Karpas-422 (cell line): ENCODE results near the gene KCNAB2. TPM values are rescaled to one million over a fixed set of nuclear protein-coding genes. Genes with fewer than 3 reads are reported as not detected.
A peak's percentile ranks its signal among the peaks of the same experiment; 100 is the strongest.

Experiments
- DNase-seq: peaks from one replicate; pipeline ENCODE4 v3.0.0-alpha.2; 2015
- H2AFZ ChIP-seq: fragments of 200-600 bp; sonication (generic); 2 replicates; pipeline ENCODE4 v1.6.1; 2014; ENCODE audit warnings: antibody characterized with exemption, low read length, mixed read lengths
- H3K27ac ChIP-seq: fragments of 200-600 bp; sonication (generic); 2 replicates; pipeline ENCODE4 v1.5.1; 2014; ENCODE audit warnings: mild to moderate bottlenecking, low read length, moderate library complexity
- H3K27me3 ChIP-seq: fragments of 200-600 bp; sonication (generic); 2 replicates; pipeline ENCODE4 v1.6.1; 2014; ENCODE audit warnings: low read length, mixed read lengths
- H3K36me3 ChIP-seq: fragments of 200-600 bp; sonication (generic); 2 replicates; pipeline ENCODE4 v1.6.1; 2014; ENCODE audit warnings: low read length, mixed read lengths; ENCODE audit not compliant: insufficient read depth
- H3K4me1 ChIP-seq: fragments of 200-600 bp; sonication (generic); 2 replicates; pipeline ENCODE4 v1.6.1; 2014; ENCODE audit warnings: mild to moderate bottlenecking, low read length, mixed read lengths
- H3K4me2 ChIP-seq: fragments of 200-600 bp; sonication (generic); 2 replicates; pipeline ENCODE4 v1.6.1; 2014; ENCODE audit warnings: low read length, low read depth, mild to moderate bottlenecking; ENCODE audit not compliant: poor library complexity, severe bottlenecking
- H3K4me3 ChIP-seq: fragments of 200-600 bp; sonication (generic); 2 replicates; pipeline ENCODE4 v1.5.1; 2014; ENCODE audit warnings: mild to moderate bottlenecking, antibody characterized with exemption, low read length, mixed read lengths
- H3K79me2 ChIP-seq: fragments of 200-600 bp; sonication (generic); 2 replicates; pipeline ENCODE4 v1.6.1; 2014; ENCODE audit warnings: mild to moderate bottlenecking, low read length, mixed read lengths
- H3K9ac ChIP-seq: fragments of 200-600 bp; sonication (generic); 2 replicates; pipeline ENCODE4 v1.6.0; 2014; ENCODE audit warnings: low read length
- H3K9me2 ChIP-seq: fragments of 200-600 bp; sonication (generic), shearing (Covaris generic); replicated peaks from 2 replicates; pipeline ENCODE4 v1.6.0; 2014; ENCODE audit warnings: mild to moderate bottlenecking, low read length, moderate library complexity; ENCODE audit not compliant: insufficient read depth
- H3K9me3 ChIP-seq: fragments of 300-700, 200-600 bp; sonication (generic); 2 replicates; pipeline ENCODE4 v1.6.1; 2014; ENCODE audit warnings: low read length, mixed read lengths
- H4K20me1 ChIP-seq: fragments of 200-600 bp; sonication (generic); 2 replicates; pipeline ENCODE4 v1.6.1; 2014; ENCODE audit warnings: mild to moderate bottlenecking, antibody characterized with exemption, low read length, low read depth; ENCODE audit not compliant: insufficient read depth
- total RNA-seq: library from RNA; depleted of rRNA; stranded (reverse); fragments of >200 nt; shearing (Covaris generic); gene quantifications from 2 replicates; pipeline ENCODE4 v1.2.3, GENCODE V29; 2014; ENCODE audit warnings: low replicate concordance

KCNAB2 gene
- total RNA-seq, 1 experiment from 2014 or later, result 27.3 TPM

DNA sequence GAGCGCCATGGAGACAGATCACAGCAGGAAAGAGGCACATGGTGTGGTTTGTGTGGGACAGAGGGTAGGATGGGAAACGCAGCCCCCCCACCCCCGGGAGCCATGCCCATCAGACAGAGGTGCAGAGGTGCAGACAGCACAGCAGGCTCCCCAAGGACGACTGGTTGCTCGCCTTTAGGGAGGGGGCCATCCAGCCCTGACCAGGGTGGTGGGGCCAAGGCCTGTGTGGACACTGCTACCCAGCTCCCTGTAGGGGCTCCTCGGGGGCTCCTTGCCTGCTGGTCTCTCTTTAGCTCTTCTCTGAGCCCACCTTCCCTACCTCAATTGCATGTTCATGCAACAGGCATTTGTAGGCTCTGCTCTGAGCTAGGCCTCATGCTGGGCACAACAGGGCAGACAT is 3.7 kb downstream of the KCNAB2 start:
- 0 out of 2 replicates have a peak, but pooled peaks cover 5% of the 10 kb centered on the region for H4K20me1 ChIP-seq

DNA sequence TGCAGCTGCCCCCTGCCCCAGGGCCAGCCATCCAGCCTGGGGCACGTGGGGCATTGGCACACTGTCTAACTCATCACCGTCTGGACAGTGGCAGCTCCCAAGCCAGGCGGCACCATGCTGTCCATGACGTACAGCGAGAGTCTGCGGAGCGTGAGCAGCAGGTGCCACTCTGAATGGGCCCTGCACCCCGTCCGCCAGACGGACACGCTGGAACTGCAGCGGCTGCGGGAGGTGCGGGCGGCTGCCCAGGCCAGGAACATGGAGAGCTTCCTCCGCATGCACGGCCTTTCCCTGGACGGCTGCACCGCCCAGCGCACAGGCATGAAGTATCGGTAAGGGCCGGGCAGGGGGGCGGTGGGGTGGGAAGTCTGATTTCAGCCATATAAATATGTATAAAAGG is 5.7 kb downstream of the KCNAB2 start:
- Histone ChIP-seq H3K4me2 (no peak overlapping the region), H4K20me1 (0 out of 2 replicates have a peak, but pooled peaks cover 5% of the 10 kb centered on the region), H3K27ac (no peak overlapping the region), H3K27me3 (no peaks in the 10 kb centered on the region), H3K79me2 (no peaks in the 10 kb centered on the region), H3K9me2 (no peaks in the 10 kb centered on the region), H3K4me3 (no peak overlapping the region), H3K9ac (no peak overlapping the region), H3K36me3 (no peaks in the 10 kb centered on the region), H3K9me3 (no peaks in the 10 kb centered on the region), H2AFZ (no peak overlapping the region), H3K4me1 (no peaks in the 10 kb centered on the region)
- no peak for DNase-seq

More for the DNA sequence above, 3.7 kb downstream of the KCNAB2 start:
- no peaks in the 10 kb centered on the region for H3K9me2 ChIP-seq
- H3K4me3 ChIP-seq, result no peak overlapping the region
- no peak overlapping the region for H3K9ac ChIP-seq
- no peaks in the 10 kb centered on the region for H3K9me3 ChIP-seq
- DNase-seq, result no peak
- no peaks in the 10 kb centered on the region for H3K27me3 ChIP-seq
- H3K36me3 ChIP-seq, result no peaks in the 10 kb centered on the region
- no peaks in the 10 kb centered on the region for H3K79me2 ChIP-seq
- H2AFZ ChIP-seq, result no peak overlapping the region
- no peaks in the 10 kb centered on the region for H3K4me1 ChIP-seq
- H3K27ac ChIP-seq, result no peak overlapping the region
- H3K4me2 ChIP-seq, result no peak overlapping the region

DNA sequence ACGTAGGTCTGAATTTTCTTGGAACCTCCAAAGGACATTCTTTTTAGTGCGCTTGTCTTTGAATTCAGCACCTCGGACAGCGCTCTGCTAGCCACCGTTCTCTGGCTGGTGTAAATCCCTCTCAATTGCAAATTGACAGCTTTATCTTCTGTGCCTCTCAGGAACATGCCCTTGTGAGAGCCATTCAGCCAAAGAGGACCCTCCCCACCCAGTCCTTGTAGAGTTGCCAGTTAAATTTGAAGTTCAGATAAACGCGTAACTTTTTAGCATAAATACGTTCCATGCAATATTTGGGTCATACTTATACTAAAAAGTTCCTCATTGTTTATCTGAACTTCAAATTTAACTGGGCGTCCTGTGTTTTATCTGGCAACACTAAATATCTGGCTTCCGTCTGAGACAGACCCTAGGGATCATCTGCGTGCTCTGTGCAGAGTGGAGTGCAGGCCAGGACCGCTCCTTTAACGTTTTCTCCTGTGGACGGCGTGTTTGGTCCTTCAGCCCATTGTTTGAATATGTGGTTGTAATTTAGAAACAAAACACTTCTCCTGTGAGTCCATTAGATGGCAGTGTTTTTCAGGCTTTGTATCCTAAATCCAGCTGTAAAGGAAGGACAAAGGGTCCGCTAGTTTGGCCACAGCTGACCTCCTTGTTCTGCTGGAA is 7.0 kb downstream of the KCNAB2 start:
- no peaks in the 10 kb centered on the region for H3K36me3 ChIP-seq
- H3K27ac ChIP-seq, result no peak overlapping the region
- no peak overlapping the region for H3K4me3 ChIP-seq
- H3K4me1 ChIP-seq, result no peaks in the 10 kb centered on the region
- 0 out of 2 replicates have a peak, but pooled peaks cover 5% of the 10 kb centered on the region for H4K20me1 ChIP-seq
- H3K9me3 ChIP-seq, result no peaks in the 10 kb centered on the region
- DNase-seq, result peak; percentile 80
- H3K9me2 ChIP-seq, result no peaks in the 10 kb centered on the region
- no peak overlapping the region for H2AFZ ChIP-seq
- no peak overlapping the region for H3K9ac ChIP-seq
- no peak overlapping the region for H3K4me2 ChIP-seq
- H3K27me3 ChIP-seq, result no peaks in the 10 kb centered on the region
- H3K79me2 ChIP-seq, result no peaks in the 10 kb centered on the region

DNA sequence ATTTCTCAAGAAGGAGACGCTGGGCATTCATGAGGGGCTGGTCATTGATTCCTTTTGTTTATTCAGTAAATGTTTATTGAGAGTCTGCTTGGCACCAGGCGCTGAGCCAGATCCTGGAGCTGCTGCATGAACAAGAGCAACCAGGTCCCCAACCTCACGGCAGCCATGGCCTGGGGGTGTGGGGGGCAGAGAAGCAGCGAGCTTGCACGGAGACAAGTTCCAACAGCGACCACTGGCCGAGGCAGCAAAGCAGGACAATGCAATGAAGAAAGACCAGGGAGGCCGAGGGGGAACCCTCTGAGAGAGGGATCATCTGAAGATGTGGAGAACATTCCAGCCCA is 7.5 kb downstream of the KCNAB2 start:
- Histone ChIP-seq H3K79me2 (no peaks in the 10 kb centered on the region), H3K4me1 (no peaks in the 10 kb centered on the region), H3K9me2 (no peaks in the 10 kb centered on the region), H3K9me3 (no peaks in the 10 kb centered on the region), H3K27me3 (no peaks in the 10 kb centered on the region), H3K9ac (no peak overlapping the region), H3K36me3 (no peaks in the 10 kb centered on the region), H4K20me1 (0 out of 2 replicates have a peak, but pooled peaks cover 5% of the 10 kb centered on the region), H2AFZ (no peak overlapping the region), H3K4me2 (no peak overlapping the region), H3K27ac (no peak overlapping the region), H3K4me3 (no peak overlapping the region)
- DNase-seq, result no peak

DNA sequence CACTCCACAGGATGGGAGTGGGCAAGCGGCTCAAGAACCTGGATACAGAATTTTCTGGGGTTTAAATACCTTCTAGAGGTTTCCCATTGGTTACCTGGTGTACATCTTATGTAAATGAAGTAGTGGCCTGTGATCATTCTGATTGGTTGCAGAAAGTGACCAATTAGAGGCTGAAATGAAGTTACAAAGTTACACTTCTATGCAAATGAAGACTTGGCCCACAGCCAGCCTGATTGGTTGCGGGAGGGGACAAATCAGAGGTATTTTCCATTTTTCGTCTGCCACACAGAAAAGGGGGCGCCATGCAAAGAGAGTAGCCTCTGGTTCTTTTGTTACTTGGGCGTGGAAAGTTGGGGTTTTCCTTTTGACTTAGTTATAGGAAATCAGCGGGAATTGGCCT is 8.9 kb downstream of the KCNAB2 start:
- Histone ChIP-seq H3K9me3 (no peaks in the 10 kb centered on the region), H3K4me1 (no peaks in the 10 kb centered on the region), H3K9me2 (no peaks in the 10 kb centered on the region), H3K4me3 (no peak overlapping the region), H3K36me3 (no peaks in the 10 kb centered on the region), H3K27me3 (no peaks in the 10 kb centered on the region), H2AFZ (no peak overlapping the region), H3K27ac (no peak overlapping the region), H3K4me2 (no peak overlapping the region), H3K79me2 (no peaks in the 10 kb centered on the region), H3K9ac (no peak overlapping the region), H4K20me1 (0 out of 2 replicates have a peak, but pooled peaks cover 5% of the 10 kb centered on the region)
- peak; percentile 66 for DNase-seq

DNA sequence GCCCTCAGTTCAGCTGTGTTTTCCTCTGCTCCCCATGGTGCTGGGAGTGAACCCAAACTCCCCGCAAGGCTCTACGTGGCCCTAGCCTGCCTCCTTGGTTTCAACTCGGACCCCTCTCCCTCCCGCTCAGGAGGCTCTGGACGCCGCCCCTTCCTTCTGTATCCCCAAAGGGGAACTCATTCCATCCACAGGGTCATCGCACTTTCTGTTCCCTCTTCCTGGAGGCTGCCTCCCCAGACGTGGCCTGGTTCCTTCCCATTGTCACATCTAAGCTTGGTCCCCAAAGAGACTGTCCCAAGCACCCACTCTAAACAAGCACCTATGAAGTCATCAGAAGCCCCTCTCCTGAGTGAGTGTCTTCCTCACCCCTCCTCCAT is 10.9 kb downstream of the KCNAB2 start:
- H3K9me3 ChIP-seq, result no peaks in the 10 kb centered on the region
- no peak overlapping the region for H2AFZ ChIP-seq
- H3K9ac ChIP-seq, result no peak overlapping the region
- no peak overlapping the region for H3K27ac ChIP-seq
- H3K27me3 ChIP-seq, result no peaks in the 10 kb centered on the region
- H3K79me2 ChIP-seq, result no peaks in the 10 kb centered on the region
- no peaks in the 10 kb centered on the region for H3K36me3 ChIP-seq
- no peak overlapping the region for H3K4me3 ChIP-seq
- no peaks in the 10 kb centered on the region for H3K9me2 ChIP-seq
- DNase-seq, result no peak
- H4K20me1 ChIP-seq, result 0 out of 2 replicates have a peak, but pooled peaks cover 5% of the 10 kb centered on the region
- no peaks in the 10 kb centered on the region for H3K4me1 ChIP-seq
- no peak overlapping the region for H3K4me2 ChIP-seq

DNA sequence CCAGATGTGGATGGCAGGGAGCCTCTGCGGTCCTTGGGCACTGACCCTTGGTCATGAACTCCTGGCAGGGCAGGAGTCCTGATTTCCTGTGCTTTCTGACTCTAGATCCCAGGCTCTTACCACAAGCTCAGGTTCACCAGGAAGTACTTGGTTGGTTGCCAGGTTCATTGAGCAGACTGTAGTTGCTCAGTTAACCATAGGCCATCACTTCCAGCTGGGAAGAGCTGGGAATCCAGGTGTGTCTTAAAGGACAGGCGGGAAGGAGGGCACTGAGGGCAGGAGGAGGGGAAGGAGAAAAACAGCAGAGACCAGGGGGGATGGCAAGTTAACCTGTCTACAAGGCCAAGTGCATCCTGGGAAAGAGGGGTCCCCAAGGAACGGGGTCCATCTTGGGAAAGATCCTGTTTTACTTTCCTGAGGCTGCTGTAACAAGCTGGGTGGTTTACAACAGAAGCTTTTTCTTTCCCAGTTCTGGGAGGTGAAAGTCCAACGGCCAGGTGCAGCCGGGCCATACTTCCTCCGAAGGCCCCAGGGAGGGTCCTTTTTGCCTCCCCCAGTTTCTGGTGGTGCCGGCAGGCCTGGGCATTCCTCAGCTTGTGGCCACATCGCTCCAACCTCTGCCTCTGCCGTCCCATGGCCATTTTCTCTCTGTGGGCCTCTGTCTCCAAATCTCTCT is 11.6 kb downstream of the KCNAB2 start:
- no peak overlapping the region for H3K27ac ChIP-seq
- no peaks in the 10 kb centered on the region for H3K79me2 ChIP-seq
- no peaks in the 10 kb centered on the region for H3K9me3 ChIP-seq
- no peaks in the 10 kb centered on the region for H3K4me1 ChIP-seq
- no peak overlapping the region for H3K4me3 ChIP-seq
- no peak overlapping the region for H3K9ac ChIP-seq
- no peaks in the 10 kb centered on the region for H3K27me3 ChIP-seq
- no peak for DNase-seq
- H4K20me1 ChIP-seq, result 0 out of 2 replicates have a peak, but pooled peaks cover 5% of the 10 kb centered on the region
- H3K4me2 ChIP-seq, result no peak overlapping the region
- H3K36me3 ChIP-seq, result no peaks in the 10 kb centered on the region
- H2AFZ ChIP-seq, result no peak overlapping the region
- H3K9me2 ChIP-seq, result no peaks in the 10 kb centered on the region

DNA sequence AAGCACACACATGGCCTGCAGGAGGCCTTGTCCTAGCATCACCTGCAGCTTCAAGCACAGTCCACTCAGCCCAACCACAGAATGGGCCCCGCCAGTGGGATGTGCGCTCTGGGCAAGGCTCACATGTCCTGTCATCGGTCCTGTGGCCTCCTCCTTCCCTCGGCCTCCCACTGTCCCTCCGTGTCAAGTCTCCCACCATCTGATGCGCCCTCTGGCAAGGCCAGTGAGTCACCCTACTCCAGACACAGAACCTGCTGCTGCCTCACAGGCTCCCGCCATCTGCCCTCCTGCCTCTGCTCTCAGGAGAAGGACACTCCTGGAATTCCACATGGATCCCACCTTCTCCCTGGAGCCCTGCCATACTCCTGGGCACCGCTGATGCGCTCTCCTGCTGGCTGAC is 14.2 kb downstream of the KCNAB2 start:
- H3K27ac ChIP-seq, result no peak overlapping the region
- no peak overlapping the region for H3K4me2 ChIP-seq
- no peak overlapping the region for H2AFZ ChIP-seq
- H3K4me3 ChIP-seq, result no peak overlapping the region
- H3K9me2 ChIP-seq, result no peaks in the 10 kb centered on the region
- H3K27me3 ChIP-seq, result no peaks in the 10 kb centered on the region
- no peaks in the 10 kb centered on the region for H3K79me2 ChIP-seq
- no peaks in the 10 kb centered on the region for H4K20me1 ChIP-seq
- no peaks in the 10 kb centered on the region for H3K36me3 ChIP-seq
- H3K4me1 ChIP-seq, result no peaks in the 10 kb centered on the region
- no peaks in the 10 kb centered on the region for H3K9me3 ChIP-seq
- H3K9ac ChIP-seq, result no peak overlapping the region
- DNase-seq, result no peak
